ENCODE measurements around the gene TGFBR1. TPM values are rescaled to one million over a fixed set of nuclear protein-coding genes. Genes with fewer than 3 reads are reported as not detected.

TGFBR1 gene
- total RNA-seq, result 10.7 and 11.9 TPM in 2 replicates

GRCh38 chr9:99104459-99105151, at the start of gene TGFBR1:
Gene TGFBR1, plus strand, starts transcription at chr9:99105113. Its CDS starts 93 bp downstream, at chr9:99105206.

Other genes starting within 250 kb of the TGFBR1 start
- gene COL15A1, start 161.2 kb upstream of the TGFBR1 start, total RNA-seq, result 2.2 and 2.4 TPM in 2 replicates
- 26.1 and 26.6 TPM in 2 replicates for gene ALG2, start 116.8 kb downstream of the TGFBR1 start, total RNA-seq
- 219 and 230 TPM in 2 replicates for gene SEC61B, start 117.2 kb downstream of the TGFBR1 start, total RNA-seq